ENCODE measurements around the gene E2F2.
A peak's percentile ranks its signal among the peaks of the same experiment; 100 is the strongest.

E2F2 gene

GRCh38 chr1:23562137-23562876 lies 31.3 kb upstream of the E2F2 start:
- DNase-seq: peak; percentile 60

- DNase-seq: no peak
Measured at GRCh38 chr1:23561813-23562100, 30.7 kb upstream of the E2F2 start.

- DNase-seq: no peak
Measured at GRCh38 chr1:23561076-23561812, 30.2 kb upstream of the E2F2 start.

GRCh38 chr1:23559985-23560741 lies 29.1 kb upstream of the E2F2 start:
- DNase-seq: no peak

- peak; percentile 95 for DNase-seq
Measured at GRCh38 chr1:23559136-23559984, 28.3 kb upstream of the E2F2 start, which contains the start of gene ID3. TSS of gene ID3 (minus strand) at chr1:23559501. CDS start at chr1:23559426, 75 bp downstream.

- DNase-seq: peak; percentile 39
Measured at GRCh38 chr1:23558872-23559135, 27.8 kb upstream of the E2F2 start.

GRCh38 chr1:23558140-23558871 lies 27.3 kb upstream of the E2F2 start:
- DNase-seq: peak; percentile 48

- DNase-seq: peak; percentile 38
Measured at GRCh38 chr1:23557471-23558124, 26.6 kb upstream of the E2F2 start.

GRCh38 chr1:23556635-23557470 lies 25.8 kb upstream of the E2F2 start:
- DNase-seq: peak; percentile 33

GRCh38 chr1:23555986-23556634 lies 25.1 kb upstream of the E2F2 start:
- DNase-seq: peak; percentile 36

- no peak for DNase-seq
Measured at GRCh38 chr1:23555270-23555985, 24.4 kb upstream of the E2F2 start.

GRCh38 chr1:23554481-23555269 lies 23.6 kb upstream of the E2F2 start:
- peak; percentile 90 for DNase-seq

GRCh38 chr1:23554127-23554480 lies 23.1 kb upstream of the E2F2 start:
- DNase-seq: no peak

- DNase-seq: peak; percentile 13
Measured at GRCh38 chr1:23553231-23554126, 22.4 kb upstream of the E2F2 start.

GRCh38 chr1:23551849-23552248 lies 20.8 kb upstream of the E2F2 start:
- no peak for DNase-seq

- DNase-seq: no peak
Measured at GRCh38 chr1:23548704-23549143, 17.7 kb upstream of the E2F2 start.

GRCh38 chr1:23546897-23547584 lies 16.0 kb upstream of the E2F2 start:
- DNase-seq: no peak
